Fibroblast of lung (primary cell): ENCODE measurements around the gene C1RL. TPM values are rescaled to one million over a fixed set of nuclear protein-coding genes. Genes with fewer than 3 reads are reported as not detected.

Experiments
- DNase-seq, 2 donors: peaks; one replicate each; pipeline versions ENCODE4 v3.0.0 to v3.0.0-alpha.2; 2010; ENCODE audit warnings: low read depth in 2 of 2
- H2AFZ ChIP-seq: 2 replicates; pipeline ENCODE4 v1.5.1; 2012; ENCODE audit warnings: low read length, control low read depth, inconsistent platforms
- H3K27ac ChIP-seq: 2 replicates; pipeline ENCODE4 v1.5.1; 2011; ENCODE audit warnings: low read length, control low read depth; ENCODE audit not compliant: insufficient read depth
- H3K27me3 ChIP-seq: 2 replicates; pipeline ENCODE4 v1.5.1; 2011; ENCODE audit warnings: mild to moderate bottlenecking, low read length; ENCODE audit not compliant: control insufficient read depth, insufficient read depth
- H3K36me3 ChIP-seq: 2 replicates; pipeline ENCODE4 v1.5.1; 2011; ENCODE audit warnings: low read length; ENCODE audit not compliant: control insufficient read depth, insufficient read depth
- H3K4me1 ChIP-seq: 2 replicates; pipeline ENCODE4 v1.5.1; 2011; ENCODE audit warnings: low read length; ENCODE audit not compliant: control insufficient read depth, insufficient read depth; ENCODE audit errors: extremely low read depth
- H3K4me2 ChIP-seq: 2 replicates; pipeline ENCODE4 v1.5.1; 2011; ENCODE audit warnings: low read length, control low read depth; ENCODE audit not compliant: insufficient read depth; ENCODE audit errors: extremely low read depth
- H3K4me3 ChIP-seq, 4 experiments: fragments of 200-600 bp in 1 of 4; sonication (generic) in 1 of 4; replicated peaks in 1 of 4; 2 replicates each; pipeline ENCODE4 v1.5.1; 2011 to 2016; ENCODE audit warnings: low read length in 4 of 4, low read depth in 3 of 4, mild to moderate bottlenecking in 3 of 4, control low read depth in 2 of 4, inconsistent platforms in 1 of 4, mixed read lengths in 1 of 4; ENCODE audit not compliant: insufficient read depth in 1 of 4; ENCODE audit errors: control extremely low read depth in 1 of 4
- H3K79me2 ChIP-seq: 2 replicates; pipeline ENCODE4 v1.5.1; 2012; ENCODE audit warnings: mild to moderate bottlenecking, low read length, inconsistent platforms; ENCODE audit not compliant: control insufficient read depth, insufficient read depth
- H3K9ac ChIP-seq: 2 replicates; pipeline ENCODE4 v1.5.1; 2011; ENCODE audit warnings: mild to moderate bottlenecking, low read length, control low read depth; ENCODE audit not compliant: insufficient read depth
- H3K9me3 ChIP-seq: 2 replicates; pipeline ENCODE4 v1.5.1; 2012; ENCODE audit warnings: low read depth, low read length; ENCODE audit not compliant: control insufficient read depth, insufficient read depth
- H4K20me1 ChIP-seq: 2 replicates; pipeline ENCODE4 v1.5.1; 2011; ENCODE audit warnings: low read length; ENCODE audit not compliant: control insufficient read depth, insufficient read depth; ENCODE audit errors: extremely low read depth
- EZH2 ChIP-seq: IDR thresholded peaks from 2 replicates; pipeline ENCODE4 v1.5.1; 2012; ENCODE audit warnings: low read length, control low read depth, mild to moderate bottlenecking; ENCODE audit errors: missing control alignments
- polyA plus RNA-seq, 2 donors: library from polyadenylated mRNA; depleted of rRNA in 1 of 2; stranded (reverse) in 1 of 2; unstranded in 1 of 2; fragments of >200 nt; gene quantifications; 2 replicates each; pipeline ENCODE4 v1.2.1, GENCODE V29; 2011 to 2012; ENCODE audit warnings: missing spikeins in 1 of 2
- total RNA-seq: library from RNA; depleted of rRNA; stranded (reverse); fragments of >200 nt; gene quantifications from 2 replicates; pipeline ENCODE4 v1.2.1, GENCODE V29; 2014
- TF ChIP-seq, protein P1 (sequence below), 2 donors: IDR thresholded peaks in 1 of 2; conservative IDR thresholded peaks in 1 of 2; 1 replicate in 1 of 2; 2 replicates in 1 of 2; pipeline ENCODE4 v1.5.1; 2011 to 2012; ENCODE audit warnings: low read length in 2 of 2, control low read depth in 1 of 2, inconsistent platforms in 1 of 2, low read depth in 1 of 2, mild to moderate bottlenecking in 1 of 2

C1RL gene
- total and polyA plus RNA-seq, 2 donors (not counting 1 experiment from before 2014, with no cell fraction given), result 46.2 to 64.9 TPM

DNA sequence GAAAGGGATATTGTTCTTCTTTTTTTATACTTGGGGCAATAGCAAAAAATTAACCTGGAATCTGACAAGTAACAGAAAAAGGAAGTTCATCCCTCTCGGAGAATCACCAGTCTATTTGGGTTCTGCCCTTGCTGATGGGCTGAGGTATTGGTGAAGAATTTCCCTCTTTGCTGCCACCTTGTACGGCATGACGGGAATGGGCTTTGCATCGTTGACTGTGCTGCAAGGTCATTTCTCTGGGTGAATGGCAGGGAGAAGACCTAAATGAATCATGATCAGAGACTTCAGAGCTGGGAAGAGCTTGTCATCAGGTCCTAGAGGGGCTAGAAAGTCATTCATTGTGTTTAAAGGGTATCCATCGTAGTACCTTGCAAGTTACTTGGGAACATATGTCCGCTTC, 36.5 kb downstream of the C1RL start:
- no peak overlapping the region for H3K27ac ChIP-seq
- no peaks in the 10 kb centered on the region for H3K9me3 ChIP-seq
- no peak for DNase-seq
- H3K79me2 ChIP-seq, result no peaks in the 10 kb centered on the region
- no peak overlapping the region for H3K4me3 ChIP-seq
- H3K36me3 ChIP-seq, result peaks cover 11% of the 10 kb centered on the region
- no peaks in the 10 kb centered on the region for H4K20me1 ChIP-seq
- no peak overlapping the region for H3K4me2 ChIP-seq
- H3K4me1 ChIP-seq, result peaks cover 5% of the 10 kb centered on the region
- no peak overlapping the region for H3K9ac ChIP-seq
- TF ChIP-seq EZH2, result no peak
- TF ChIP-seq, protein P1, sequence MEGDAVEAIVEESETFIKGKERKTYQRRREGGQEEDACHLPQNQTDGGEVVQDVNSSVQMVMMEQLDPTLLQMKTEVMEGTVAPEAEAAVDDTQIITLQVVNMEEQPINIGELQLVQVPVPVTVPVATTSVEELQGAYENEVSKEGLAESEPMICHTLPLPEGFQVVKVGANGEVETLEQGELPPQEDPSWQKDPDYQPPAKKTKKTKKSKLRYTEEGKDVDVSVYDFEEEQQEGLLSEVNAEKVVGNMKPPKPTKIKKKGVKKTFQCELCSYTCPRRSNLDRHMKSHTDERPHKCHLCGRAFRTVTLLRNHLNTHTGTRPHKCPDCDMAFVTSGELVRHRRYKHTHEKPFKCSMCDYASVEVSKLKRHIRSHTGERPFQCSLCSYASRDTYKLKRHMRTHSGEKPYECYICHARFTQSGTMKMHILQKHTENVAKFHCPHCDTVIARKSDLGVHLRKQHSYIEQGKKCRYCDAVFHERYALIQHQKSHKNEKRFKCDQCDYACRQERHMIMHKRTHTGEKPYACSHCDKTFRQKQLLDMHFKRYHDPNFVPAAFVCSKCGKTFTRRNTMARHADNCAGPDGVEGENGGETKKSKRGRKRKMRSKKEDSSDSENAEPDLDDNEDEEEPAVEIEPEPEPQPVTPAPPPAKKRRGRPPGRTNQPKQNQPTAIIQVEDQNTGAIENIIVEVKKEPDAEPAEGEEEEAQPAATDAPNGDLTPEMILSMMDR (conservative IDR thresholded peaks at IDR 0.05 in 1 of 2, IDR thresholded peaks at IDR 0.05 in 1 of 2; ENCODE audit: low read depth in 1 of 2, low read length in 2 of 2), result no peak
- H3K27me3 ChIP-seq, result no peaks in the 10 kb centered on the region
- H2AFZ ChIP-seq, result no peak overlapping the region

DNA sequence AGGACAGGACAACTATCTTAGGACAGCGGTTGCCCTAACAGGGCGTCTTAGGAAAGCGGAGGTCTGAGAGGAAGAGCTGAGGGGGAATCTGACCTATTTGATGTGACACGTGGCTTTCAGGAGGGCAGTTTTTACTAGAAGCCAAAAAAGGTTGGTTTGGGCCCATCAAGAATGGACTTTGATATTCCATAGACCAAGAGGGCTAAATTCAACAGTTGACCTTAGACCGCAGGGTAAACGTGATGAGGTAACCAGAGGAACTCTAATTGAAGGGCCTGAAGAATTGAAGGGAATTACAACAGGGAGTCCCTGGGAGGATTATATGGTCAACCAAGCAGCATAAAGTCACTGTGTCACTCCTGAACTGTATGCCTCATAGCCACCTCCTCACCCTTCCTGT, 37.0 kb downstream of the C1RL start:
- Histone ChIP-seq H2AFZ (no peak overlapping the region), H3K4me1 (peaks cover 5% of the 10 kb centered on the region), H3K4me2 (no peak overlapping the region), H3K27me3 (no peaks in the 10 kb centered on the region), H3K9ac (no peak overlapping the region), H3K4me3 (no peak overlapping the region), H3K27ac (no peak overlapping the region), H4K20me1 (no peaks in the 10 kb centered on the region), H3K79me2 (no peaks in the 10 kb centered on the region), H3K9me3 (no peaks in the 10 kb centered on the region), H3K36me3 (peaks cover 15% of the 10 kb centered on the region)
- no peak for DNase-seq
- TF ChIP-seq EZH2, result no peak
- TF ChIP-seq, protein P1 (conservative IDR thresholded peaks at IDR 0.05 in 1 of 2, IDR thresholded peaks at IDR 0.05 in 1 of 2; ENCODE audit: low read depth in 1 of 2, low read length in 2 of 2), result no peak

DNA sequence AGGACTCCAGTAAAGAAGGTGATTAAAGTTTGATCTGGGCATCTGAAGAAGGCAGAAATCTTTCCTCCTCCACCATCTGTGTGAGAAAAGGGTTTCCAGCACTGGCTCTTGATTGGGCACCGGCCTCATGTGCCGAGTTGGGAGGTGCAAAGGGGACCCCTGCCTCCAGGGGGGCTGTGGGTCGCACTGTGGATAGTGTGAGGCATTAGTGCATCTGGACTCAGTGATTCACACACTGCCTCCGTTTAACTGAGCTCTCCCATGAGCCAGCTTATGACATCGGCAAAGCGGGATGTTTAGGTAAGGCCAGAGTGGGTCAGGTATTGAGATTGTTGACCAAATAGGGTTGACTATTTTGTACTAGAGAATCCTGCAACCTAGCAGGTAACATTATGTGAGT, 39.6 kb downstream of the C1RL start:
- Histone ChIP-seq H3K9me3 (no peaks in the 10 kb centered on the region), H3K4me3 (no peak overlapping the region), H3K27ac (no peak overlapping the region), H3K27me3 (no peaks in the 10 kb centered on the region), H3K36me3 (peaks cover 19% of the 10 kb centered on the region), H3K9ac (no peak overlapping the region), H2AFZ (no peak overlapping the region), H3K79me2 (no peaks in the 10 kb centered on the region), H3K4me2 (no peak overlapping the region), H4K20me1 (no peaks in the 10 kb centered on the region), H3K4me1 (no peaks in the 10 kb centered on the region)
- no peak for DNase-seq
- TF ChIP-seq, protein P1 (conservative IDR thresholded peaks at IDR 0.05 in 1 of 2, IDR thresholded peaks at IDR 0.05 in 1 of 2; ENCODE audit: low read depth in 1 of 2, low read length in 2 of 2), result no peak
- TF ChIP-seq EZH2, result no peak
